HepG2 (cell line): ENCODE results near the gene DMRT1. TPM values are rescaled to one million over a fixed set of nuclear protein-coding genes. Genes with fewer than 3 reads are reported as not detected.

Source experiments
- ARNTL ChIP-seq: sonication (generic); formaldehyde crosslinking; IDR thresholded peaks from 2 replicates; pipeline ENCODE4 v1.4.0; 2020; ENCODE audit warnings: mild to moderate bottlenecking, missing genetic modification reagents
- BRCA1 ChIP-seq: sonication (generic); formaldehyde crosslinking; IDR thresholded peaks from 2 replicates; pipeline ENCODE4 v1.4.0; 2020; ENCODE audit warnings: missing genetic modification reagents
- FOXP1 ChIP-seq, 2 experiments: fragments of 450-650 bp in 1 of 2; IDR thresholded peaks; 2 replicates each; pipeline ENCODE4 v1.6.1; 2017 to 2018; ENCODE audit warnings: antibody characterized with exemption in 1 of 2
- HMGA1 ChIP-seq: sonication (generic); formaldehyde crosslinking; conservative IDR thresholded peaks from 2 replicates; pipeline ENCODE4 v1.4.0; 2020; ENCODE audit warnings: missing genetic modification reagents
- KDM1A ChIP-seq: IDR thresholded peaks from 2 replicates; pipeline ENCODE4 v1.6.1; 2016; ENCODE audit warnings: missing compliant biosample characterization
- KDM5A ChIP-seq: fragments of 200-600 bp; sonication (generic); IDR thresholded peaks from 2 replicates; pipeline ENCODE4 v1.7.0; 2018; ENCODE audit warnings: antibody characterized with exemption, mild to moderate bottlenecking, low read length, borderline replicate concordance
- NFE2L2 ChIP-seq: fragments of 150-350 bp; IDR thresholded peaks from 2 replicates; pipeline ENCODE4 v1.6.1; 2014; ENCODE audit warnings: low read length
- SATB2 ChIP-seq: sonication (generic); formaldehyde crosslinking; IDR thresholded peaks from 2 replicates; pipeline ENCODE4 v1.5.0; 2020; ENCODE audit warnings: missing genetic modification reagents
- SP2 ChIP-seq: sonication (generic); formaldehyde crosslinking; IDR thresholded peaks from 2 replicates; pipeline ENCODE4 v1.5.1; 2020; ENCODE audit warnings: mild to moderate bottlenecking, missing genetic modification reagents
- SRSF9 ChIP-seq: fragments of 200-400 bp; formaldehyde crosslinking; IDR thresholded peaks from 2 replicates; pipeline ENCODE4 v1.6.1; 2018; ENCODE audit warnings: borderline replicate concordance, mild to moderate bottlenecking, low read depth, low read length; ENCODE audit not compliant: insufficient read depth, poor library complexity, severe bottlenecking
- ZNF841 ChIP-seq: sonication (generic); formaldehyde crosslinking; IDR thresholded peaks from 2 replicates; pipeline ENCODE4 v1.8.1; 2023; ENCODE audit warnings: missing genetic modification reagents, borderline replicate concordance
- polyA plus RNA-seq, 8 experiments: library from polyadenylated mRNA; depleted of rRNA in 3 of 8; stranded (reverse) in 7 of 8; unstranded in 1 of 8; fragments of >200 nt; fragmentation: Illumina TruSeq in 4 of 8; extraction: Trizol in 4 of 8; gene quantifications; 2 replicates each; pipeline versions ENCODE4 v1.2.1 to v1.2.3, GENCODE V29; 2011 to 2016; ENCODE audit warnings: low read depth in 4 of 8, missing spikeins in 1 of 8, mixed read lengths in 1 of 8; ENCODE audit not compliant: insufficient read depth in 1 of 8
- total RNA-seq, 5 experiments: library from RNA; depleted of rRNA; stranded (reverse); fragments of >200 nt; fragmentation: Illumina TruSeq; extraction: Trizol; gene quantifications; 2 replicates each; pipeline ENCODE4 v1.2.3, GENCODE V29; 2016; ENCODE audit warnings: low read depth in 1 of 5
- TF ChIP-seq, protein P1 (sequence below): sonication (generic); formaldehyde crosslinking; conservative IDR thresholded peaks from 2 replicates; pipeline ENCODE4 v1.8.0; 2022; ENCODE audit warnings: low read depth, missing genetic modification reagents
- TF ChIP-seq, protein P2 (sequence below): sonication (generic); formaldehyde crosslinking; IDR thresholded peaks from 2 replicates; pipeline ENCODE4 v1.5.0; 2020; ENCODE audit warnings: missing genetic modification reagents, mild to moderate bottlenecking, borderline replicate concordance
- TF ChIP-seq, protein P3 (sequence below): sonication (generic); formaldehyde crosslinking; IDR thresholded peaks from 2 replicates; pipeline ENCODE4 v1.4.0; 2020; ENCODE audit warnings: mild to moderate bottlenecking, missing genetic modification reagents, borderline replicate concordance

Gene DMRT1
- total and polyA plus RNA-seq, 2 of the 13 experiments (the other 11 are each of a cell fraction or from before 2014, with no cell fraction given), result not detected

DNA sequence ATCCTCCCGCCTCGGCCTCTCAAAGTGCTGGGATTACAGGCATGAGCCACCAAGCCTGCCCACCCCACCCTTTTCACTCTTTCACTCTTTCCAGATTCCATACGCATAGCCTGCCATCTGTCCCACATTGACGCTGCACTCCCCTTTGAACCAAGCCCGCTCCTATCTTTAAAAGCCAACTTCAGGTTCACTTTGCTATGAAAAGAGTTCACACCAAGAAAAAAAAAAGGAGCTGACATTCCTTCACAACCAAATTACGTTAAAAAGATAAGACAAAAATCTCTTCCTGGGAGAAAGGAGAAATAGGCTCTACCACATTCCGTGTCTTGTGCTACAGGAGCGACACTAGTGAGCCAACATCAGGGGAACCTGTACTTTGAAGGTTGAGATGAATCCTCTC, 41.5 kb downstream of the DMRT1 start (continued):
- no peak for TF ChIP-seq KDM5A
- TF ChIP-seq, protein P1, sequence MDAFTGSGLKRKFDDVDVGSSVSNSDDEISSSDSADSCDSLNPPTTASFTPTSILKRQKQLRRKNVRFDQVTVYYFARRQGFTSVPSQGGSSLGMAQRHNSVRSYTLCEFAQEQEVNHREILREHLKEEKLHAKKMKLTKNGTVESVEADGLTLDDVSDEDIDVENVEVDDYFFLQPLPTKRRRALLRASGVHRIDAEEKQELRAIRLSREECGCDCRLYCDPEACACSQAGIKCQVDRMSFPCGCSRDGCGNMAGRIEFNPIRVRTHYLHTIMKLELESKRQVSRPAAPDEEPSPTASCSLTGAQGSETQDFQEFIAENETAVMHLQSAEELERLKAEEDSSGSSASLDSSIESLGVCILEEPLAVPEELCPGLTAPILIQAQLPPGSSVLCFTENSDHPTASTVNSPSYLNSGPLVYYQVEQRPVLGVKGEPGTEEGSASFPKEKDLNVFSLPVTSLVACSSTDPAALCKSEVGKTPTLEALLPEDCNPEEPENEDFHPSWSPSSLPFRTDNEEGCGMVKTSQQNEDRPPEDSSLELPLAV (CRISPR knock-in tag), result no peak
- no peak for TF ChIP-seq NFE2L2
- TF ChIP-seq ARNTL, result no peak
- TF ChIP-seq KDM1A (CRISPR knock-in tag), result no peak
- no peak for TF ChIP-seq SRSF9
- TF ChIP-seq, protein P2, sequence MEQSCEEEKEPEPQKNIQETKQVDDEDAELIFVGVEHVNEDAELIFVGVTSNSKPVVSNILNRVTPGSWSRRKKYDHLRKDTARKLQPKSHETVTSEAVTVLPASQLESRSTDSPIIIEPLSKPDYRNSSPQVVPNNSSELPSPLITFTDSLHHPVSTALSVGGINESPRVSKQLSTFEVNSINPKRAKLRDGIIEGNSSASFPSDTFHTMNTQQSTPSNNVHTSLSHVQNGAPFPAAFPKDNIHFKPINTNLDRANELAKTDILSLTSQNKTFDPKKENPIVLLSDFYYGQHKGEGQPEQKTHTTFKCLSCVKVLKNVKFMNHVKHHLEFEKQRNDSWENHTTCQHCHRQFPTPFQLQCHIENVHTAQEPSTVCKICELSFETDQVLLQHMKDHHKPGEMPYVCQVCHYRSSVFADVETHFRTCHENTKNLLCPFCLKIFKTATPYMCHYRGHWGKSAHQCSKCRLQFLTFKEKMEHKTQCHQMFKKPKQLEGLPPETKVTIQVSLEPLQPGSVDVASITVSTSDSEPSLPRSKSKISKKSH (CRISPR knock-in tag), result no peak
- no peak for TF ChIP-seq FOXP1 (IDR thresholded peaks at IDR 0.05)
- TF ChIP-seq FOXP1 (CRISPR knock-in tag; IDR thresholded peaks at IDR 0.05), result no peak
- TF ChIP-seq BRCA1, result no peak
- TF ChIP-seq HMGA1 (CRISPR knock-in tag), result no peak
- TF ChIP-seq, protein P3, sequence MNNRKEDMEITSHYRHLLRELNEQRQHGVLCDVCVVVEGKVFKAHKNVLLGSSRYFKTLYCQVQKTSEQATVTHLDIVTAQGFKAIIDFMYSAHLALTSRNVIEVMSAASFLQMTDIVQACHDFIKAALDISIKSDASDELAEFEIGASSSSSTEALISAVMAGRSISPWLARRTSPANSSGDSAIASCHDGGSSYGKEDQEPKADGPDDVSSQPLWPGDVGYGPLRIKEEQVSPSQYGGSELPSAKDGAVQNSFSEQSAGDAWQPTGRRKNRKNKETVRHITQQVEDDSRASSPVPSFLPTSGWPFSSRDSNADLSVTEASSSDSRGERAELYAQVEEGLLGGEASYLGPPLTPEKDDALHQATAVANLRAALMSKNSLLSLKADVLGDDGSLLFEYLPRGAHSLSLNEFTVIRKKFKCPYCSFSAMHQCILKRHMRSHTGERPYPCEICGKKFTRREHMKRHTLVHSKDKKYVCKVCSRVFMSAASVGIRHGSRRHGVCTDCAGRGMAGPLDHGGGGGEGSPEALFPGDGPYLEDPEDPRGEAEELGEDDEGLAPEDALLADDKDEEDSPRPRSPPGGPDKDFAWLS (CRISPR knock-in tag), result no peak
- no peak for TF ChIP-seq SP2 (CRISPR knock-in tag)
- TF ChIP-seq ZNF841 (CRISPR knock-in tag), result no peak
- no peak for TF ChIP-seq SATB2
